Panc1 (cell line): Measurements from ENCODE around the gene IL1RAPL1.

Source experiments
- CTCF ChIP-seq: fragments of 450-650 bp; IDR thresholded peaks from 2 replicates; pipeline ENCODE4 v1.5.1; 2017; ENCODE audit warnings: mild to moderate bottlenecking
- REST ChIP-seq, 2 experiments: IDR thresholded peaks; 2 replicates each; pipeline ENCODE4 v1.6.1; 2011 to 2012; ENCODE audit warnings: low read depth in 2 of 2, control low read depth in 1 of 2, low read length in 1 of 2, mild to moderate bottlenecking in 1 of 2, moderate library complexity in 1 of 2; ENCODE audit not compliant: insufficient read depth in 1 of 2
- SIN3A ChIP-seq: IDR thresholded peaks from 2 replicates; pipeline ENCODE4 v1.6.1; 2012; ENCODE audit warnings: low read depth, mild to moderate bottlenecking, low read length, moderate library complexity, borderline replicate concordance; ENCODE audit not compliant: insufficient read depth

- TF ChIP-seq CTCF (no peak), REST (IDR thresholded peaks at IDR 0.05; ENCODE audit: insufficient read depth in 1 of 2, low read depth in 2 of 2, low read length in 1 of 2) (no peak), SIN3A (no peak)
These were observed 122.2 kb downstream of the IL1RAPL1 start for GRCh38 chrX:28709421-28709820.
